ENCODE data around the gene SLC38A4.
"Not testable (repeated sequence)": the region's sequence is repeated elsewhere in the genome, so short reads cannot be mapped to it uniquely, and the experiment has no call there.

The SLC38A4 gene

GRCh38 chr12:46773586-46774321 is 52.0 kb downstream of the SLC38A4 start:
- no peak for DNase-seq

- no peak for DNase-seq
These were observed 54.4 kb downstream of the SLC38A4 start for GRCh38 chr12:46771268-46771827.

DNA sequence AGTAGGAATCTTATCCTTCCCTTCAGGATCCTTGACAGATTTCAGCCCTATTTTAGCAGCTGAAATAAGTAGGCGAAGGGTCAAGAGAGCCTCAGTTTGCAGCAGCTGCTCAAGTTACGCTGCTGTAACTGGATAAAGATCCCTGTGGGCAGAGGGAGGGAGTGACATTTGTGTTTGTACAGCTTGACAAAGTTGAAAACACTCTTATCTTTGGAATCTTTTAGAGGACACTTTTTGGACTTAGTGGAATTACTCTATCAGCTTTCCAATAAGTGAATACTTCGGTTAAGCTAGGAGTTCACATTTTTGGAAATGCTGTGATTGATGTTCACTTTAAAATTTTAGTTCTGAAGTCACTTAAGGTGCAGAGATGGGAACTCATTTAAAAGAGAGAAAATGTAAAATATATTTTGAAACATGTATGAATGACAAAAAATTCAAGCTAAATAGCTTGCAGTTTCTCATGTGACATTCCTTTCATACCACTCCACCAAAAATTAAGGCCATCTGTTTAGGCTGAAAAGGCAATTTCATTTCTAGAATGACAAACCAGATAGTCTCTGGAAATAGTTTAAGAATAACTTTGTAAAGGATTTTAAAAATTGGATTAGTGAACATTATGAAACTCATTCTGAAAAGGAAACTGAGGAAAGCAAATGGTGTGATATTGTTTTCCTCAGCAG is 55.2 kb downstream of the SLC38A4 start:
- no peak for DNase-seq

DNA sequence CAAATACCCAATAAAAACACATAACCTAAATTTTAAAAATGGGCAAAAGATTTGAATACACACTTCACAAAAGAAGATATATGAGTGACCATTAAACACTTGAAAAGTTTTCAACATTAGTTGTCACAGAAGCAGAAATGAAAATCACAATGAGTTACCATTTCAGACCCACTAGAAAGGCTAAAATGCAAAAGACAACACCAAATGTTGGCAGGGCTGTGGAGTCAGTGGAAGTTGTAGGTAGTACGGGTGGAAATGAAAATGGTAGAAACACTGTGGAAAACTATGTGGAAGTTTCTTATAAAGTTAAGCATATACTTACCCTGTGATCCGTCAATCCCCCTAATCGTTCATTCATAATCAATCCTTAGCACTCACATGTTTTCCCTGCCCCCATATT is 61.8 kb downstream of the SLC38A4 start:
- DNase-seq: no peak

GRCh38 chr12:46763230-46763629 is 62.6 kb downstream of the SLC38A4 start:
- DNase-seq: no peak

- DNase-seq: no peak
These were observed 71.2 kb downstream of the SLC38A4 start for GRCh38 chr12:46754550-46754949.

- DNase-seq: no peak
These were observed 73.4 kb downstream of the SLC38A4 start for GRCh38 chr12:46752396-46752795.

- no peak for DNase-seq
These were observed 74.6 kb downstream of the SLC38A4 start for GRCh38 chr12:46751173-46751572.

- no peak for DNase-seq
These were observed 76.5 kb downstream of the SLC38A4 start for GRCh38 chr12:46749322-46749721.

- no peak for DNase-seq
These were observed 81.5 kb downstream of the SLC38A4 start for GRCh38 chr12:46744283-46744682.

GRCh38 chr12:46743456-46743855 is 82.3 kb downstream of the SLC38A4 start:
- no peak for DNase-seq

DNA sequence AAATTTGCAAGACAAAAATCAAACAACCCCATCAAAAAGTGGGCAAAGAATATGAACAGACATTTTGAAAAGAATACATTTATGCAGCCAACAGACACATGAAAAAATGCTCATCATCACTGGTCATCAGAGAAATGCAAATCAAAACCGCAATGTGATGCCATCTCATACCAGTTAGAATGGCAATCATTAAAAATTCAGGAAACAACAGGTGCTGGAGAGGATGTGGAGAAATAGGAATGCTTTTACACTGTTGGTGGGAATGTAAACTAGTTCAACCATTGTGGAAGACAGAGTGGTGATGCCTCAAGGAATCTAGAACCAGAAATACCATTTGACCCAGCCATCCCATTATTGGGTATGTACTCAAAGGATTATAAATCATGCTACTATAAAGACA is 83.5 kb downstream of the SLC38A4 start:
- DNase-seq: not testable (repeated sequence)

DNA sequence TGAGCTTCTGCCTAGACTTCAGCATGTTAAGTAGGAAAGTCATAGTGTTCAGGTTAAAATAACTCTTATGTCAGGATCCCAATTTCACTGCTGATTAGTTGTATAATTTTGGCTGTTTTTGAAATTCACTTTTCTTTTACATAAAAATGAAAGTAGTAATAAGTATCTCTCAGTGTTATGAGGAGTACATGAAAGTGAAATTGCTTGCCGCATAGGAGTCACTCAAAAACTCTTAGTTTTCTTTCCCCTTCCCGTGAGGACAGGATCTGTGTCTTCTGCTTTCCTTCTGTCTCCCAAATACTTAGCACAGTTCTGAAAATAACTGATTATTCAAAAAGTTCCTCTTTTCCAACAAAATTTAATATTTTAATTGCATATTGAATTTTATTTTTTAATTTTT is 100.5 kb downstream of the SLC38A4 start:
- DNase-seq: no peak

GRCh38 chr12:46723629-46724419 is 102.0 kb downstream of the SLC38A4 start:
- DNase-seq: no peak

DNA sequence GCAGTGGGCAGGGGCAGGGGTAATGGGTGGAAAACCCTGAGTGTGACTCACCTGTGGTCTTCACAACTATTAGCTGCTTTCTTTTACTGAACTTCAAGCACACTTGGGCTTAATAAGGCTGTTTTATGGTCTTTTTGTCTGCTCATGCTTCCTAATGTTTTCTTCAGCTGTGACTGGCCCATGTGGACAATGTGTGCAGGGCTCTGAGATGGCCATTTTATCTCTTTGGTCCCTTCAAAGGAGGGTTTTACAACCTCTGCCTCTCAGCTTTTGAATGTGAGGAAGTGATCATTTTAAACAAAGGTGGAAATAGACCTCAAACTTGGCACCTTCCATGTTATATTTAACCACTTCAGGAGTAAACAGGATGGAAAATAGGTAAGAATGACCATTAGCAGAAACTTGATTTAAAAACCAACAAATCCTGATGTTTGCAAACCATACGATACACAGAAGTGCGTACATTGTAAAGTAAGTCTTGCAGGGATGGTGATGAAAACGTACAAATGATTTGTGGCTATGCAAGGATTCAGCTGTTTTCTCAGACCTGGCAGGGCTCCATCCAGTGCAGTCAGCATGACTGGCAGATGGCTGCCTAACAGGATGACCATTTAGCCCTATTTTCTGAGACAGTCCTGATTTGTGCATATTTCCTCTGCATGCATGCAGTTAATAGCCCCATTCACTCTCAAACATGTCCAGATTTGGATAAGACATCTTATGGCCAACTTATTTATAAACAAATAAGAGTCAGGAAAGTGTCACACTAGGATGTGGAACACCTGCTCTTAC is 103.2 kb downstream of the SLC38A4 start:
- no peak for DNase-seq

DNA sequence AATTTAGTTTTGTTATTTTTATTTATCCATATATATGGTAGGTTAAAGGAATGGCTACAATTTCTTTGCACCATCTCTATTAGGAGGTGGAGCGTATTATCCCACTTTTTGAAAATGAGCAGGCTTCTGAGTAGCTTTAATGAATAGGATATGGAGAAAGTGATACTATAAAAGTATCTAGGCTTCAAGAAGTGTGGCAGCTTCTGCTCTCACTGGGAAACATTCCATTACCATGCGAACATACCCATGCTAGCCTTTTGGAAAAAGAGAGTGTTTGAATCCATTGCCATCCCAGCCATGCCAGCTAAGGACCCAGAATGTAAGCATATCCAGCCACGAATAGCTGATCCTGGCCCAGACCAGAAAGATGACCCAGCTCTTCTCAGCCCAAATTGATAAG is 107.3 kb downstream of the SLC38A4 start:
- DNase-seq: no peak

GRCh38 chr12:46717868-46718267 is 107.9 kb downstream of the SLC38A4 start:
- no peak for DNase-seq

DNA sequence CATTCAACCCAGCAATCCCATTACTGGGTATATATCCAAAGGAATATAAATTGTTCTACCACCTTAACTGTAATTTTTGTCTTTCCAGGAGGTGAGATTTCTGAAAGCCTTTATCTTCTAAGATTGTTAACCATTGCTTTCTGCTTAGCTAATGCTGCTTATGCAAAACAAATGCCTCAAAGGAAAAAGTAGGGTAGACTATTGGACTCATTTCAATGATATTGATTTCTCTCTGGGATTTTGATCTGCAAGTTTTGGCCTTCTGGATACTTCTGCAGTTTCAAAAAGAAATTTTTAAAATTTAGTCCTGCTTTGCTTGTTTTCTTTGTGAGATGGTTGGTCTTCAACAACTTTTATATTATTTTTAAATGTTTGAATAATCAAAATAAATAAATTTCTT is 108.6 kb downstream of the SLC38A4 start:
- DNase-seq: no peak
